RWPE1 (cell line): ENCODE data around the gene TSC22D4.
A peak's percentile ranks its signal among the peaks of the same experiment; 100 is the strongest.

Experiments used
- CTCF ChIA-PET: fragments of 350-600 bp; sonication (Branson Sonifier 250); formaldehyde crosslinking; extraction: SDS; loops from one replicate; lab custom pipeline; 2021; lab: Yijun Ruan, JAX
- POLR2A ChIA-PET: fragments of 400-600 bp; formaldehyde crosslinking; extraction: SDS; loops from one replicate; lab custom pipeline; 2020; ENCODE audit warnings: antibody characterized with exemption; ENCODE audit not compliant: low non-redundant PET; lab: Yijun Ruan, JAX
- DNase-seq: peaks from one replicate; pipeline ENCODE4 v3.0.0; 2012; ENCODE audit warnings: low spot score
- H3K27ac ChIP-seq: fragments of 450-650 bp; 2 replicates; pipeline ENCODE4 v1.5.1; 2017
- TF ChIP-seq, protein P1 (sequence below): fragments of 450-650 bp; conservative IDR thresholded peaks from 2 replicates; pipeline ENCODE4 v1.5.1; 2017; ENCODE audit warnings: low read depth, mild to moderate bottlenecking

TSC22D4 gene

DNA sequence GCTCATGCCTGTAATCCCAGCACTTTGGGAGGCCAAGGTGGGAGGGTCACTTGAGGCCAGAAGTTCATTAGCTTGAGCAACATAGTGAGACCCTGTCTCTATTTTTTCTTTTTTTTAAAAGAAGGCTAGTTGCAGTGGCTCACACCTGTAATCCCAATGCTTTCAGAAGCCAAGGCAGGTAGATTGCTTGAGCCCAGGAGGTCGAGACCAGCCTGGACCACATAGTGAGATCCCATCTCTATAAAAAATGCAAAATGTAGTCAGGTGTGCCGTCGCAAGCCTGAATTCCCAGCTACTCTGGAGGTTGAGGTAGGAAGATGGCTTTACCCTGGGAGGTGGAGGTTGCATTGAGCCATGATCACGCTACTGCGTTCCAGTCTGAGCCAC lies 12.2 kb upstream of the TSC22D4 start:
- ChIA-PET CTCF (interaction anchor here (1.8 kb wide), 1 partner anchor 8 kb away, joined by 5 read pairs; no protein-coding TSS in a partner anchor), POLR2A (no interaction called here)
- peak overlapping the region; percentile 43 for H3K27ac ChIP-seq
- TF ChIP-seq, protein P1, sequence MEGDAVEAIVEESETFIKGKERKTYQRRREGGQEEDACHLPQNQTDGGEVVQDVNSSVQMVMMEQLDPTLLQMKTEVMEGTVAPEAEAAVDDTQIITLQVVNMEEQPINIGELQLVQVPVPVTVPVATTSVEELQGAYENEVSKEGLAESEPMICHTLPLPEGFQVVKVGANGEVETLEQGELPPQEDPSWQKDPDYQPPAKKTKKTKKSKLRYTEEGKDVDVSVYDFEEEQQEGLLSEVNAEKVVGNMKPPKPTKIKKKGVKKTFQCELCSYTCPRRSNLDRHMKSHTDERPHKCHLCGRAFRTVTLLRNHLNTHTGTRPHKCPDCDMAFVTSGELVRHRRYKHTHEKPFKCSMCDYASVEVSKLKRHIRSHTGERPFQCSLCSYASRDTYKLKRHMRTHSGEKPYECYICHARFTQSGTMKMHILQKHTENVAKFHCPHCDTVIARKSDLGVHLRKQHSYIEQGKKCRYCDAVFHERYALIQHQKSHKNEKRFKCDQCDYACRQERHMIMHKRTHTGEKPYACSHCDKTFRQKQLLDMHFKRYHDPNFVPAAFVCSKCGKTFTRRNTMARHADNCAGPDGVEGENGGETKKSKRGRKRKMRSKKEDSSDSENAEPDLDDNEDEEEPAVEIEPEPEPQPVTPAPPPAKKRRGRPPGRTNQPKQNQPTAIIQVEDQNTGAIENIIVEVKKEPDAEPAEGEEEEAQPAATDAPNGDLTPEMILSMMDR: no peak
- no peak for DNase-seq

DNA sequence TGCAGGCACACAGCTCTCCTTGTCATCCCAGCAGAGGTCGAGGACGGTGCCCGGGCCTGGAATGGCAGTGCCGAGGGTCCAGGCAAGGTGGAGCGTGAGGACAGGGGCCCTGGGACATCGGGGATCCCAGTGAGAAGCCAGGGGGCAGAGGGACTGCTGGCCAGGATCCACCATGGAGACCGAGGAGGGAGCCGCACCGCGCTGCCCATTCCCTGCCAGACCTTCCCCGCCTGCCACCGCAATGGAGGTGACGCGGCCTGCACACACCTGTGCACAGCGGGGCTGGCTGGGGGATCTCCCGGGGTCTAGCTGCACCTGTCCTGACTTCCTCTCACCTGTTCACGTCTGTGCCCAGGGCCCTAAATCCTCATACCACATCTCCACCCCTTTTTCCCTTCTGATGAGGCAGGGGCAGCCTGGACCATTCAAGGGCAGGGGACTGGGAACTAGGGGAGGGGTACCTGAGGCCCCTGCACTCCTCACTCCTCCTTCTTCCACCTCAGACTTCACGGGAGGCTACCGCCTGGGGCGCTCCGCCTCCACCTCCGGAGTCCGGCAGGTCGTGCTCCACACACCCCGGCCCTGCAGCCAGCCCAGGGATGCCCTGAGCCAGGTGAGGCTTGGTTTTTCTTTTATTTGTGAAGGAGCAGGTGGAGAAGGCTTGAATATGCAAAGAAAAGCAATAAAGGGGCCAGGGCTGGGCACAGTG lies 11.6 kb upstream of the TSC22D4 start:
- peak overlapping the region; percentile 43 for H3K27ac ChIP-seq
- ChIA-PET POLR2A (no interaction called here), CTCF (interaction anchor here (0.5 kb wide), 1 partner anchor 46 kb away, joined by 3 read pairs; no protein-coding TSS in a partner anchor)
- DNase-seq: no peak
- TF ChIP-seq, protein P1: no peak

DNA sequence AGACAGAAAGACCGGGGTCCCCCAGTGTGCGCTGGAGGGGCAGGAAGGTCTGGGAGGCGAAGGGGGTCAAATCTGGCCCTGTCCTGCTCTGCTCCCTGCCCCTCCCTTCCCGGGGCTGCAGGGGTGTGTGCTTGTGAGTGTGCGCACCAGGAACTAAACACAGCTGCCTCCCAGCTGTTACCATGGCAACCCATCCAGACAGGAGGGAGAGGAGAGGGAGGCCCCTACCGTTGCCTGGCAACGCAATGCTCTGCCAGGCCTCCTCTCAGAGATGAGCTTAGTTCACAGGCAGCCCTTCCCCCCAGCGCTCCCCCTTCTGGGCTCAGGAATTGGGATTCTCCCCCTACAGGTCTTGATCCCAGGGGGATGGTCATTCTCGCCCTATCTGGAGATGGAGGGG lies 10.8 kb upstream of the TSC22D4 start:
- peak; percentile 84 for DNase-seq
- TF ChIP-seq, protein P1: no peak
- ChIA-PET CTCF (interaction anchor here (0.5 to 0.7 kb wide), 3 partner anchors 18 to 47 kb away, joined by 3 to 5 read pairs (median 3); no protein-coding TSS in a partner anchor), POLR2A (no interaction called here)
- no peak overlapping the region for H3K27ac ChIP-seq

- peak overlapping the region; percentile 80; the same call in 1 of the 2 replicates for H3K27ac ChIP-seq
- ChIA-PET POLR2A (no interaction called here), CTCF (interaction anchor here (0.6 to 0.7 kb wide), 2 partner anchors 44 to 74 kb away, joined by 3 read pairs; no protein-coding TSS in a partner anchor)
- no peak for DNase-seq
- TF ChIP-seq, protein P1: no peak
Observed at GRCh38 chr7:100489121-100489520, 10.1 kb upstream of the TSC22D4 start.

DNA sequence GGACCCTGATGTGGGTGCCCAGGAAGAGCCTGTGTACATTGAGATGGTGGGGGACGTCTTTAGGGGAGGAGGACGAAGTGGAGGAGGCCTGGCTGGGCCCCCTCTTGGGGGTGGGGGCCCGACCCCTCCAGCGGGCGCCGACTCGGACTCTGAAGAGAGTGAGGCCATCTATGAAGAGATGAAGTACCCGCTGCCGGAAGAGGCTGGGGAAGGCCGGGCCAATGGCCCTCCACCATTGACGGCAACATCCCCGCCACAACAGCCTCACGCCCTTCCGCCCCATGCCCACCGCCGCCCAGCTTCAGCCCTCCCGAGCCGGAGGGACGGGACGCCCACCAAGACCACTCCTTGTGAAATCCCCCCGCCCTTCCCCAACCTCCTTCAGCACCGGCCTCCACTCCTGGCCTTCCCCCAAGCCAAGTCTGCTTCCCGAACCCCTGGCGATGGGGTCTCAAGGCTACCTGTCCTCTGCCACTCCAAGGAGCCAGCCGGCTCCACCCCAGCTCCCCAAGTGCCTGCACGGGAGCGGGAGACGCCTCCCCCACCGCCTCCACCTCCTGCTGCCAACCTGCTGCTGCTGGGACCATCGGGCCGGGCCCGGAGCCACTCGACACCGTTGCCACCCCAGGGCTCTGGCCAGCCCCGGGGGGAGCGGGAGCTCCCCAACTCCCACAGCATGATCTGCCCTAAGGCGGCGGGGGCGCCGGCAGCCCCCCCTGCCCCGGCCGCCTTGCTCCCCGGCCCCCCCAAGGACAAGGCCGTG lies 9.5 kb upstream of the TSC22D4 start:
- no peak for DNase-seq
- H3K27ac ChIP-seq: peak overlapping the region; percentile 80
- TF ChIP-seq, protein P1: no peak
- CTCF ChIA-PET: interaction anchor here (0.6 kb wide), 1 partner anchor 75 kb away, joined by 3 read pairs; no protein-coding TSS in a partner anchor
- POLR2A ChIA-PET: no interaction called here

DNA sequence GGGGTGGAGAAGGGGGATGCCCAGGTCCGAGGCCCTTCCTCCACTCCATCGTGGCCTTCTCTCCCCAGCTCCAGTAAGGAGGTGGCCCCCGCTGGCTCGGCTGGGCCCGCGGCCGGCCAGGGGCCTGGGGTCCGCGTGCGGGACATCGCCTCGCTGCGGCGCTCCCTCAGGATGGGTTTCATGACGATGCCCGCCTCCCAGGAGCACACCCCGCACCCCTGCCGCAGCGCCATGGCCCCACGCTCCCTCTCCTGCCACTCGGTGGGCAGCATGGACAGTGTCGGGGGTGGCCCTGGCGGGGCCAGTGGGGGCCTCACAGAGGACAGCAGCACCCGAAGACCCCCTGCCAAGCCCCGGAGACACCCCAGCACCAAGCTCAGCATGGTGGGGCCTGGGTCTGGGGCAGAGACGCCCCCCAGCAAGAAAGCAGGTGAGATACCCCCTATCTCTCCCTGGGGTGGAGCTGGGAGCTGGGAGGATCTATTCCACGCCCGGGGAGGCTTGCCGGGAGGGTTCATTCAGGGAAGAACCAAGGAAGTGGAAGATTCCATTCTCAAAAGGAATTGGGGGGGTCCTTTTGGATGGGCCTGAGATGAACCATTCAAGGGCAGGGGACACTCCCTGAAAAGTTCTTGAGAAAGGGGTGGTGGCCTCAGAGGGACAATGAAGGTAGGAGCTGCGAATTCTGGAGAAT lies 7.9 kb upstream of the TSC22D4 start:
- H3K27ac ChIP-seq: peak overlapping the region; percentile 80
- ChIA-PET POLR2A (no interaction called here), CTCF (interaction anchor here (0.6 kb wide), 1 partner anchor 18 kb away, joined by 3 read pairs; no protein-coding TSS in a partner anchor)
- peak; percentile 40 for DNase-seq
- TF ChIP-seq, protein P1: no peak
